H1 (cell line): ENCODE measurements around the gene USP6.

Experiments
- ATF2 ChIP-seq: IDR thresholded peaks from 2 replicates; pipeline ENCODE4 v1.6.1; 2012; ENCODE audit warnings: low read length, inconsistent platforms
- CTCF ChIP-seq, 3 experiments: IDR thresholded peaks; 1 replicate in 2 of 3; 2 replicates in 1 of 3; pipeline versions ENCODE4 v1.5.1 to v1.6.1; 2011; ENCODE audit warnings: low read length in 3 of 3, mild to moderate bottlenecking in 3 of 3, inconsistent platforms in 2 of 3, low read depth in 1 of 3, moderate library complexity in 1 of 3; ENCODE audit not compliant: insufficient read depth in 1 of 3; ENCODE audit errors: control extremely low read depth in 1 of 3
- EZH2 ChIP-seq: fragments of 200-600 bp; sonication (generic); IDR thresholded peaks from 2 replicates; pipeline ENCODE4 v1.7.1; 2012; ENCODE audit warnings: low read depth, mild to moderate bottlenecking, moderate library complexity, low read length, inconsistent platforms; ENCODE audit not compliant: severe bottlenecking
- KDM1A ChIP-seq: fragments of 200-600, 300-600 bp; sonication (generic); IDR thresholded peaks from 2 replicates; pipeline ENCODE4 v1.7.1; 2016; ENCODE audit warnings: mild to moderate bottlenecking, low read length, borderline replicate concordance
- NANOG ChIP-seq: IDR thresholded peaks from 2 replicates; pipeline ENCODE4 v1.6.1; 2011; ENCODE audit warnings: low read length, low read depth, mild to moderate bottlenecking, inconsistent platforms; ENCODE audit not compliant: insufficient read depth, poor library complexity, severe bottlenecking
- PHF8 ChIP-seq: fragments of 200-600 bp; sonication (generic); conservative IDR thresholded peaks from 2 replicates; pipeline ENCODE4 v1.7.1; 2012; ENCODE audit warnings: low read depth, mild to moderate bottlenecking, inconsistent platforms, low read length, moderate library complexity
- POLR2AphosphoS5 ChIP-seq: IDR thresholded peaks from 2 replicates; pipeline ENCODE4 v1.6.1; 2011; ENCODE audit warnings: low read depth, low read length
- RFX5 ChIP-seq: IDR thresholded peaks from 2 replicates; pipeline ENCODE4 v1.6.1; 2011; ENCODE audit warnings: low read depth, low read length, improper control_type of control experiment, borderline replicate concordance
- RXRA ChIP-seq: IDR thresholded peaks from 2 replicates; pipeline ENCODE4 v1.6.1; 2011; ENCODE audit warnings: low read depth, mild to moderate bottlenecking, low read length, moderate library complexity; ENCODE audit not compliant: insufficient read depth

GRCh38 chr17:5122586-5123342, 6.9 kb downstream of the USP6 start:
- TF ChIP-seq RFX5: no peak
- TF ChIP-seq POLR2AphosphoS5: no peak
- peak; percentile 1 for TF ChIP-seq EZH2
- TF ChIP-seq CTCF (IDR thresholded peaks at IDR 0.05; ENCODE audit: control extremely low read depth in 1 of 3, insufficient read depth in 1 of 3, low read depth in 1 of 3, low read length in 3 of 3): 0 out of 4 replicates have a peak, but pooled peaks of 1 of the 3 experiments have one; percentile 1
- no peak for TF ChIP-seq KDM1A
- TF ChIP-seq PHF8: 0 out of 2 replicates have a peak, but pooled peaks have one; percentile 27
- TF ChIP-seq ATF2: no peak
- TF ChIP-seq RXRA: no peak
- TF ChIP-seq NANOG: no peak
